GM18909 (cell line): ENCODE results near the gene SLC39A7.
A peak's percentile ranks its signal among the peaks of the same experiment; 100 is the strongest.

Experiments used
- ATAC-seq: cut with Tn5 transposase; IDR thresholded peaks from one replicate; pipeline ENCODE4 v1.9.1; 2021; ENCODE audit warnings: mild to moderate bottlenecking; ENCODE audit not compliant: unreplicated experiment, poor library complexity

The SLC39A7 gene

GRCh38 chr6:33189164-33189563 is 11.5 kb upstream of the SLC39A7 start:
- no peak for ATAC-seq

GRCh38 chr6:33189625-33190448 is 10.8 kb upstream of the SLC39A7 start:
- no peak for ATAC-seq

DNA sequence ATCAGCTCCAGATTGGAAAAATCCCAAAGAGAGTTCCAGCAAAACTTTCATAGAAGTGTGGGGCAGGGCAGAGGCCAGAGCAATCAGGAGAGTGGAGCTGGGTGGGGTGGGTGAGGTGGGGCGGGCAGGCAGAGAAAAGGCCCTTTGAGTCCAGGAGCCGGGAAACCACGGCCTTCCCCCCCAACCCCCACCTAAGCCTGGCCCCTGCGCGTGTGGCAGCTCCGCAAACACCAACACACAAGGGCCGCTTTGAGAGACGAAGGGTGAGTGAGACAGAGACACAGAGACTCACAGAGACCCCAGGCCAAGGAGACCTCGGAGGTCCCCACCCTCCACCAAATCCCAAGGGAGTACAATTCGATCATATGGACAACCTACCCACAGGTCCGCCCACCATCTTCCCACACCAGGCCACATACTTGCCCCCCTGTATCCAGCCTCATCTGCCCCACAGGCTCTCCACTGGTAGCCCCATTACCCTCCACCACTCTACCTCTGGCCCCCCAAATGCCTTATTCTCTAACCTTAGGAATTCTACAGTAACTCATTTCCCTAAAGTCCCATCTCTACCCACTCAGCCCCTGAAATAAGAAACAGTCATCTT is 10.1 kb upstream of the SLC39A7 start:
- no peak for ATAC-seq

DNA sequence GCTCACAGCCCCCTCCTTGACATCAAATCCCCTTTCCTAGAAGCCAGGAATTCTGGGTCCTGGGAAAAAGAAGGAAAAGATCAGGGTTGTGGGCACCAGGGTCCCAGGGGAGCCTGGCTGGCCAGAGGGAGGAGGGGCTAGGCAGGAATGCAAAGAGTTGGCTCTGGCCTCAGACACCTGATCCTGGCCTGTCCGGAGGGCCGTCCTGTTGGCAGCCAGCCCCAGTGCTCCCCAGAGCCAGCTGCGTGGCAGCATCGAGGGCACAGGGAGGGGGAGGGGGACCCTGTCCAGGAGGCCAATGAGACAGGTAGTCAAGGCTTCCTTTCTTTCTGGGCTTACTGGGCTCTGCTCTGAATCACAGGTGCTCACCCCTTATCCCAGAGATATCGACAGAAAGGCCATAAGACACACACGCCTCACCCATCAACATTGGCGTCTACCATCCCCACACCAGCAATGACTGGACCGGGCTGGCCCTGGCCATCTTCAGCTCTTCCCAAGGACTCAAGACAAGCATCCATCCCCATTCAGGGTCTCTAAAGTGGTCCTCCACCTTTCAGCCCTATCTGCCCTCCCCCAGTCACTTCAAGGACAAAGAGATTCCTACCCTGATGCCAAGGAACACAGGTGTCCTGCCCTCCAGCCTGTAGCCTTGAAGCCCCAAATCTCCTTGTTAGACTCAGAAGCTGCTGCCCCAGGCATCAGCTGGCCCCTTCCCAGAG is 9.1 kb upstream of the SLC39A7 start:
- ATAC-seq: no peak

DNA sequence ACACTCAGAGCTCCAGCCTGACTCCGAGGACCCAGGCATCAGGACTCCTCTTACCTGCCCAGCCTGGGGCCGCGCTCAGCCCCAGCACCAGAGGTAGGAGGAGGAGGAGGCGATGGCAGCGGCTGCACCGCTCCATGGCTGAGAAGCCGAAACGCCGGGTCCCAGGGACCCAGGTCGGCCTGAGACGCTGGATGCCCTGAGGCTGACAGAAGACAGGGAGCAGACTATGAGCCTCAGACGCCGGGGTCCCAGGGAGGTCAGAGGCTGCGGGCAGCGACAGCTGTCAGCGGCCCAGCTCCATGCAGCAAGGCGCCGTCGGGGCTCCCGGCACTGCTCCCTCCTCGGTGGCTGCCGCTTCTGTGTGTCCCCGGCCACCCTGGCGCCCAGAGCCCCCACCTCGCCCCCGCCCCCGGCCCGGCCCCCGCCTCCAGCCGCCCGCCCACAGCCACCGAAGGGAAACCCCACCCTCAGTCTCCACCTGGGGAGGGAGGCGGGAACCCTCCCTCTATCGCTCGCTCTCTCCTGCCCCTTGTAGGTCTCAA is 8.5 kb upstream of the SLC39A7 start, which contains the start of gene COL11A2:
Gene COL11A2, minus strand, starts transcription at position 363 of the 542 bp plus-strand sequence. Its CDS starts 227 bp downstream, at position 136.
- no peak for ATAC-seq

- no peak for ATAC-seq
These were observed 7.7 kb upstream of the SLC39A7 start for GRCh38 chr6:33192671-33193602.

DNA sequence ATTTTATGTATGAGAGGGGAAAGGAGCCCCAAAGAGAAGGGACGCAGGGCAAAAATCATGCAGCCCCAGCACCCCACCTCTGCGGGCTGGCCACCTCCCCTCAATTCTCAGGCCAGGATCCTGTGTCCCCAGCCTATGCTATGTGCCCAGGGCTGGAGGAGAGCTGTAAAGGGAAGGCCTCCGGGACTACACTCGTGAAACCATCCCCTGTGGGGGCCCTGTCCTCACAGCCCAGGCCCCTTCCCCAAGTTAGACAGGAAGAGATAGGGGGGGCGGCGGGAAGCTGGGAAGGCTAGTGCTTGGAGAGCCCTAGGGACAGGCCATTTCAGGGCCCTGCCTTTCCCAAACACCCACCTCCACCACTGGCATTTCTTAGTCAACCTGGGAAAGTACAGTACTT is 7.0 kb upstream of the SLC39A7 start:
- ATAC-seq: no peak

- ATAC-seq: no peak
These were observed 6.2 kb upstream of the SLC39A7 start for GRCh38 chr6:33194431-33194979.

GRCh38 chr6:33195304-33196165 is 5.1 kb upstream of the SLC39A7 start:
- ATAC-seq: no peak

- ATAC-seq: no peak
These were observed 3.1 kb upstream of the SLC39A7 start for GRCh38 chr6:33197431-33198048.

- ATAC-seq: no peak
These were observed 2.4 kb upstream of the SLC39A7 start for GRCh38 chr6:33198159-33198852.

DNA sequence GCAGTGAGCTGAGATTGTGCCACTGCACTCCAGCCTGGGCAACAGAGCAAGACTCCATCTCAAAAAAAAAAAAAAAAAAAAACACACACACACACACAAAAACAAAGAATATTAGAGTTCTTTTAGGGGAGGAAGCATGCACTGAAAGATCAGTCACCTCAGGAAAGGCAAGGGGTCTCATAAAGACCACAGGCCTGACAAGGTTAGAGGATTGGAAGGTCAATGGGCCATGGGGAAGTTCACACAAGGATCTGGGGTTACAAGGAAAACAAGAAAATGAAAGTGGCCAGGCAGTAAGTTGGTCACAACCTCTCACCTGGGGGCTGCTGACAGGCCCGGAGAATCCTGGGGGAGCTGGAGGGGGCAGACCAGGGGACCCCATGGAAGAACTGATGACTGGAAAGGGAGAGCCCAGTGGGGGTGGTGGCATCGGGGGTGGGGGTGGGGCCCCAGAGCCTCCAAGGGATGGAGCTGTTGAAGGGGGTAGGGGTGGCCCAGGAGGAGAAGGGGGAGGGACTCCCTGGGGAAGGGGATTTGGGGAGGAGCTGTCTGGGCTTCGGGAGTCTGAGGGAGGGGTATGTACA is 1.7 kb upstream of the SLC39A7 start:
- ATAC-seq: no peak

GRCh38 chr6:33199687-33200218 is 914 bp upstream of the SLC39A7 start:
- peak; percentile 30 for ATAC-seq

DNA sequence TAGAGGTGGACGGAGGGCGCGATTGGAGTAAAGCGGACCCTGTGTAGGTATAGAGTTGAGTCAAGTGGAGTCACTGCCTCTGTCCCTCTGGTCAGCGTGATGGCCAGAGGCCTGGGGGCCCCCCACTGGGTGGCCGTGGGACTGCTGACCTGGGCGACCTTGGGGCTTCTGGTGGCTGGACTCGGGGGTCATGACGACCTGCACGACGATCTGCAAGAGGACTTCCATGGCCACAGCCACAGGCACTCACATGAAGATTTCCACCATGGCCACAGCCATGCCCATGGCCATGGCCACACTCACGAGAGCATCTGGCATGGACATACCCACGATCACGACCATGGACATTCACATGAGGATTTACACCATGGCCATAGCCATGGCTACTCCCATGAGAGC is 479 bp downstream of the SLC39A7 start:
- ATAC-seq: no peak

DNA sequence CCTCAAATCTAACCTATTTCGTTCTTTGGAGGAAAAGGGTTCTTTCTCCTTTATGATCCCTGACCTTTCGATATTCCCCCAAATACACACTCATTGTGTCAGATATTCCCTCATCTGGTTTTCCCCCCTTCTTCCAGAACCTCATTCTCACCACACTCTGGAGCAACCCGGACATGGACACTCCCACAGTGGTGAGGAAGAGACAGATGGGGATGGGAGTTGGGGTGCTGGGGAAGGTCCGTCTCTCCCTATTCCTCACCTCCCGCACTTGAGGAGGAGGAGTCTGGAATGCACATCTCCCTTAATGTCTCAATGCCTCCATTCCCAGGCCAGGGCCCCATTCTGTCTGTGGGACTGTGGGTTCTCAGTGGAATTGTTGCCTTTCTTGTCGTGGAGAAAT is 1.3 kb downstream of the SLC39A7 start:
- no peak for ATAC-seq

DNA sequence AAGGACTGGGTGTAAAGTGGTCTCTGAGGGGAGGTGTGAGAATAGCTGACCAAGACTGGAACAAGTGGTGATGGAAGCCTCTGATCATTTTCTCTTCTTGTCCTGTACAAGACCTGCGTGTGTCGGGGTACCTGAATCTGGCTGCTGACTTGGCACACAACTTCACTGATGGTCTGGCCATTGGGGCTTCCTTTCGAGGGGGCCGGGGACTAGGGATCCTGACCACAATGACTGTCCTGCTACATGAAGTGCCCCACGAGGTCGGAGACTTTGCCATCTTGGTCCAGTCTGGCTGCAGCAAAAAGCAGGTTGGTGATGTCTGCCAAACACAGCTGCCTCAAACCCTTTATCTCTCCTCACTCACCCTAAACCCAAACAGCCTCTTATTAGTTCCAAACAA is 2.1 kb downstream of the SLC39A7 start:
- ATAC-seq: no peak
